BE2C (cell line): ENCODE data around the gene PPP1R37.

Source experiments
- DNase-seq: peaks from one replicate; pipeline ENCODE4 v3.0.0-alpha.2; 2020
- H3K27me3 ChIP-seq: fragments of 250-450 bp; sonication (Bioruptor Pico); 2 replicates; pipeline ENCODE4 v1.5.1; 2020; ENCODE audit warnings: mild to moderate bottlenecking
- H3K36me3 ChIP-seq: fragments of 250-450 bp; sonication (Bioruptor Pico); 2 replicates; pipeline ENCODE4 v1.5.1; 2020; ENCODE audit warnings: mild to moderate bottlenecking
- H3K4me1 ChIP-seq: fragments of 250-450 bp; sonication (Bioruptor Pico); 2 replicates; pipeline ENCODE4 v1.5.1; 2020
- H3K4me3 ChIP-seq: 2 replicates; pipeline ENCODE4 v1.5.1; 2011; ENCODE audit warnings: low read depth, low read length
- H3K9me3 ChIP-seq: fragments of 250-450 bp; sonication (Bioruptor Pico); 2 replicates; pipeline ENCODE4 v1.5.1; 2020
- TF ChIP-seq, protein P1 (sequence below): IDR thresholded peaks from 2 replicates; pipeline ENCODE4 v1.5.1; 2012; ENCODE audit warnings: mild to moderate bottlenecking, low read depth, low read length

Gene PPP1R37

DNA sequence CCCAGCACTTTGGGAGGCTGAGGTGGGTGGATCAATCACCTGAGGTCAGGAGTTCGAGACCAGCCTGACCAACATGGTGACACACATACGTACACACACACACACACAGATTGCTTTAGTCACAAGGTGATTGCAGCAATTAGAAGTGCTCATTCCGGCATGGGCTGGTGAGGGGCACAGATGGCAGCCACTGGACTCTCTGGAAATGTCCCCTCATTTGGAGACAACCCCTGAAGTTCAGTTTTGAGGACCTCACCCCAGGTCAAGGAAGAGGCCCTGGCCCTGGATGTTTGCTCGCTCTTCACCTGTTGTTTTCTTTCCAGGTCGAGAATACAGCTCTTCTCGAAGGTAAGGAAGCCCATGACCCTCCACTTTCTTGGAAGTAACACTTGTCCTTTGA lies 22.8 kb upstream of the PPP1R37 start:
- H3K4me1 ChIP-seq: peaks cover 4% of the 10 kb centered on the region; the same call in 1 of the 2 replicates
- DNase-seq: no peak
- H3K9me3 ChIP-seq: no peaks in the 10 kb centered on the region
- TF ChIP-seq, protein P1, sequence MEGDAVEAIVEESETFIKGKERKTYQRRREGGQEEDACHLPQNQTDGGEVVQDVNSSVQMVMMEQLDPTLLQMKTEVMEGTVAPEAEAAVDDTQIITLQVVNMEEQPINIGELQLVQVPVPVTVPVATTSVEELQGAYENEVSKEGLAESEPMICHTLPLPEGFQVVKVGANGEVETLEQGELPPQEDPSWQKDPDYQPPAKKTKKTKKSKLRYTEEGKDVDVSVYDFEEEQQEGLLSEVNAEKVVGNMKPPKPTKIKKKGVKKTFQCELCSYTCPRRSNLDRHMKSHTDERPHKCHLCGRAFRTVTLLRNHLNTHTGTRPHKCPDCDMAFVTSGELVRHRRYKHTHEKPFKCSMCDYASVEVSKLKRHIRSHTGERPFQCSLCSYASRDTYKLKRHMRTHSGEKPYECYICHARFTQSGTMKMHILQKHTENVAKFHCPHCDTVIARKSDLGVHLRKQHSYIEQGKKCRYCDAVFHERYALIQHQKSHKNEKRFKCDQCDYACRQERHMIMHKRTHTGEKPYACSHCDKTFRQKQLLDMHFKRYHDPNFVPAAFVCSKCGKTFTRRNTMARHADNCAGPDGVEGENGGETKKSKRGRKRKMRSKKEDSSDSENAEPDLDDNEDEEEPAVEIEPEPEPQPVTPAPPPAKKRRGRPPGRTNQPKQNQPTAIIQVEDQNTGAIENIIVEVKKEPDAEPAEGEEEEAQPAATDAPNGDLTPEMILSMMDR: no peak
- no peak overlapping the region for H3K4me3 ChIP-seq
- H3K36me3 ChIP-seq: peaks cover 63% of the 10 kb centered on the region
- no peaks in the 10 kb centered on the region for H3K27me3 ChIP-seq

DNA sequence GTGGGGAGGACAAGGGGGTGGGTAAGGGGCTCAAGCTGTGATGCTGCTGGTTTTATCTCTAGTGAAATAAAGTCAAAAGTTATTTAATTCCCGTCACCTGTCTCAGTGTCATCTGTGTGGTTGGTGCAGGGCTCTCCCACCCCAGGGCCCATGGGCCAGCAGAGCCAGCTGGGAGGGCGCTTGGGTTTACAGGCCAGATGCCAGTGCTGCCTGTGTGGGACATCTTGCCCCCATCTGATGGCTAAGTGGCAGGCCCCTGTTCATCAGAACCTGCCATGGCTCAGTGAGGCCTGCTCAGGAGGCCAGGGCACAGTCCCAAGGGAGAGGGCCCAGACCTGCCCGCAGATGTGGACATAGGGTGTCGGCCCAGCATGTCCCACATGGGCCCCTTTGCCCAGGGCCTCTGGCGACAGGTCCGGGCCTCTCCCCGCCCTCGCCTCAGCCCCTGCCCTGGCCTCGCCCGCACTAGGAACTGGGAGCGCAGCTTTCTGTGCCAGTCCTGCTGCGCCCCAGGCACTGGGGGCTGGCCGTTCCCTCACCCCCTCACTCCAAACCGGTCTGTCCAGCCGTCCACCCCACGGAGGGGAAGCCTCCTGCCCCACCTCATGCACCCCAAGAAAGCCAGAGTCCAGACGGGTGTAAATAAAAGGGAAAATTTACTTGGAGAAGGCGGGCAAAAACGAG lies 22.0 kb upstream of the PPP1R37 start:
- Histone ChIP-seq H3K9me3 (no peaks in the 10 kb centered on the region), H3K36me3 (peaks cover 57% of the 10 kb centered on the region), H3K4me3 (no peak overlapping the region), H3K27me3 (no peaks in the 10 kb centered on the region), H3K4me1 (peaks cover 4% of the 10 kb centered on the region; the same call in 1 of the 2 replicates)
- TF ChIP-seq, protein P1: no peak
- DNase-seq: no peak

DNA sequence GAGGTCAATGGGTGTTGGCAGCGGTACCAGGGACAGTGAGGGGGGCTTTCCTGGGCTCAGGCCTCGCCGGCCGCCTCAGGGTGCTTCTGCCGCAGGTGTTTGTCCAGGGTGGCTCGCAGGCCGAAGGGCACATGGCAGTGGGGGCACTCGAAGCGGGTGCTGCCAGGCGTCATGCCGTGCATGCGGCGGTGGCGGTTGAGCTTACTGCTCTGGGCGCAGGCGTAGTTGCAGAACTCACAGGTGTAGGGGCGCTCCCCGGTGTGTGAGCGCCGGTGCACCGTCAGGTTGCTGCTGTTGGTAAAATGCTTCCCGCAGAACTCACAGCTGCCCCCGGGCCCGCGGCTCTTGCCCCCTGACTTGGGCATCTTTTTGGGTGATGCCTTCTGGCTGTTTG lies 21.4 kb upstream of the PPP1R37 start:
- Histone ChIP-seq H3K27me3 (no peaks in the 10 kb centered on the region), H3K4me3 (no peak overlapping the region), H3K9me3 (no peaks in the 10 kb centered on the region), H3K4me1 (peaks cover 4% of the 10 kb centered on the region; the same call in 1 of the 2 replicates), H3K36me3 (peaks cover 55% of the 10 kb centered on the region)
- DNase-seq: no peak
- TF ChIP-seq, protein P1: no peak

DNA sequence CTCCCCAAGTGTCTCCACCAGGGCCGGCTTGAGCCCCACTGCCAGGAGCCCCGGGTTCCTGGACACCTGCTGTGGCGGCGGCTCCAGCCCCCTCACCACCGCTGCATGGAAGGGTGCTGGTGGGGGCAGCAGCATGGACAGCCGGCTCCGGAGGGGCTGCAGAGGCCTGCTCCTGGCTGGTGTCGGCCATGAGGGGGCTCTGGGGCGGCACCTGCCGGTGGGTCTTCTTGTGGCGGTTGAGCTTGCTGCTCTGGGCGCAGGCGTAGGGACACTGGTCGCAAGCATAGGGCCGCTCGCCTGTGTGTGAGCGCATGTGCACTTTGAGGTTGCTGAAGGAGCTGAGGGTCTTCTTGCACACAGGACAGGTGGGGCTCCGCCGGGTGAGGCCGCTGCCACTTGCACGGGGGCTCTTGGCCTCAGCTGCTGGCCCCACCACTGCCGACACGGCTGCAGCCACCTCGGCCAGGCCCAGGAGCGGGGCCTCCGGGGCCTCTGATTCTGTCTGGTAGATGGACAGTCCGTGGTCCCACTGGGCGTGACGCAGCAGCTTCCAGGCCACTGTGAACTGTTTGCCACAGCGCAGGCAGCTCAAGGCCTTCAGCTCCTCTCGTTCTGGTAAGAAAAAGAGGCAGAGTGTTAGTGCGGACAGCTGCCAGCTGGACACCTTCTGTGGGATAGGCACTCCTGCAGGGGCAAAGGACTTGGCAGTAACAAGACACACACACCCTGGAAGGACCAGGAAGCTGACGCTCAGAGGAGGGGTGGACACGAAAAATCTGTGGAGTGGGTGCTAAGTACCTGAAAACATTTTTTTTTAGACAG lies 20.8 kb upstream of the PPP1R37 start:
- TF ChIP-seq, protein P1: no peak
- Histone ChIP-seq H3K9me3 (no peaks in the 10 kb centered on the region), H3K4me3 (no peak overlapping the region), H3K4me1 (peaks cover 7% of the 10 kb centered on the region), H3K36me3 (peaks cover 48% of the 10 kb centered on the region), H3K27me3 (no peaks in the 10 kb centered on the region)
- DNase-seq: no peak

DNA sequence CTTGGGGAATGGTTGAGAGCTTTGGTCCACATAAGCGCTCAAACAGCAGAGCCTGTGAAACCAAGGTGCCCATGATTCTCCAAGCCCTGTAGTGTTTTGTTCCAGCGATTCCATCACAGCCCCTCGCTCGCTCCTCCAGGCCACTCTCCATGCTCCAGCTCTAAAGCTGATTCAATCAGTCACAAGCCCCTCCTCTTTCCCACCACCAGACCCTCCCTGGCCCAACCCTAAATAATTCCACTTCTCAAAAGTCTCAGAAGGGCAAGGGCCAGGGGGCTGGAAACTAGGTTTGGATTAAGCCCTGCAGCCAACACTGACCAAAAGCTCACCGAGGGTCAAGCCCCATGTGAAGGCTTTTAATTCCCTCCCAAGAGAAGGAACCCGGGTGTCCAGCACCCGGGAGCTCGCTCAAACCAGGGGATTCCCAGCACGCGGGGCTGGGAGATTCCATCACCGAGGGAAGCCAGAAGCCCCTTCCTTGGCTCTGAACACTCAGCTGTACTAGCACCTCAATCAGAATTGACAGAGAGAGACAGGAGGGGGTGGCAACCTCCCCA lies 18.2 kb upstream of the PPP1R37 start:
- DNase-seq: no peak
- TF ChIP-seq, protein P1: no peak

More for the DNA sequence above, 18.2 kb upstream of the PPP1R37 start:
- Histone ChIP-seq H3K36me3 (peaks cover 27% of the 10 kb centered on the region), H3K4me1 (peaks cover 7% of the 10 kb centered on the region), H3K9me3 (no peaks in the 10 kb centered on the region), H3K4me3 (peak overlapping the region; percentile 19; the same call in 1 of the 2 replicates), H3K27me3 (no peaks in the 10 kb centered on the region)
